Bronchial epithelial cell (primary cell): ENCODE data around the gene REPIN1. TPM values are rescaled to one million over a fixed set of nuclear protein-coding genes. Genes with fewer than 3 reads are reported as not detected.

Experiments used
- DNase-seq: peaks from one replicate; pipeline ENCODE4 v3.0.0-alpha.2; 2010; ENCODE audit warnings: low read depth
- FAIRE-seq: peaks from 2 replicates; lab custom pipeline; 2011; peaks lifted over from hg19 to GRCh38; lab: Jason Lieb, UNC
- H3K27me3 ChIP-seq: 2 replicates; pipeline ENCODE4 v1.5.1; 2011; ENCODE audit warnings: low read length; ENCODE audit not compliant: control insufficient read depth, insufficient read depth
- H3K36me3 ChIP-seq: 2 replicates; pipeline ENCODE4 v1.5.1; 2011; ENCODE audit warnings: low read length; ENCODE audit not compliant: control insufficient read depth, insufficient read depth
- H3K4me3 ChIP-seq: 2 replicates; pipeline ENCODE4 v1.5.1; 2011; ENCODE audit warnings: mild to moderate bottlenecking, low read depth, low read length, control low read depth
- total RNA-seq: library from RNA; depleted of rRNA; stranded (reverse); fragments of >200 nt; gene quantifications from 2 replicates; pipeline ENCODE4 v1.2.1, GENCODE V29; 2014
- TF ChIP-seq, protein P1 (sequence below): IDR thresholded peaks from 2 replicates; pipeline ENCODE4 v1.5.1; 2011; ENCODE audit warnings: mild to moderate bottlenecking, moderate library complexity, low read length, control low read depth, inconsistent platforms; ENCODE audit not compliant: insufficient read depth, severe bottlenecking

The REPIN1 gene
- total RNA-seq, 1 donor from 2014 or later: 26.1 TPM

DNA sequence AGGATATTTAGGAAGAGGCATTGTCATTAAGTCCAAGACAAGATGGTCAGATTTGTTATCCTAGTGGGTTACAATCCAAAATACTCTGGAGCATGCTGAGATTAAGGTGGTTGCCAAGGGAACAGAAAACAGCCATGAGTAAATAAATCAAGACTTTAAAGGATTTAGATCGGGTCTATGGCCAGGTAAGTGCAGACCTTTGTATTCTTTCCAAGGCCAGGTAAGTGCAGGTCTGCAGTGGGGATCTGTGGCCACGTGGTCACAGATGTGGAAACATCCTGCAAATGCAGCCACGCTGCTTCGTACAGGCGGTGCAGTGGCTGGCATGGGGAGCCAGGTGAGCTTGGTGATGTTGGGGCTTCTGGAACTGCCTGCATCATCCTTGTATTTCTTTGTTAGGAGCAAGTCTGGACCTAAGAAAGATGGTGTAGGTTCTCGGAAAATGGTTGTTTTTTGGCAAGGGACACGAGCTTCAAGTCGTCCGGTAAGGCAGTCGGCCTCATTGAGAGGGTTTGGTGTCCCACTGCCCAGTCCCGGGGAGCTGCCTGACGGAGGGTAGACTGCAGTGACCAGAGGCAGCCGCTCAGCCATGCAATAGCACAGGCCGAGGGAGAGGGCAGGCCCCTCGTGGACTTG, 32.3 kb downstream of the REPIN1 start:
- DNase-seq (no peak), FAIRE-seq (no peak)
- Histone ChIP-seq H3K36me3 (no peaks in the 10 kb centered on the region), H3K27me3 (no peaks in the 10 kb centered on the region), H3K4me3 (no peak overlapping the region)
- TF ChIP-seq, protein P1, sequence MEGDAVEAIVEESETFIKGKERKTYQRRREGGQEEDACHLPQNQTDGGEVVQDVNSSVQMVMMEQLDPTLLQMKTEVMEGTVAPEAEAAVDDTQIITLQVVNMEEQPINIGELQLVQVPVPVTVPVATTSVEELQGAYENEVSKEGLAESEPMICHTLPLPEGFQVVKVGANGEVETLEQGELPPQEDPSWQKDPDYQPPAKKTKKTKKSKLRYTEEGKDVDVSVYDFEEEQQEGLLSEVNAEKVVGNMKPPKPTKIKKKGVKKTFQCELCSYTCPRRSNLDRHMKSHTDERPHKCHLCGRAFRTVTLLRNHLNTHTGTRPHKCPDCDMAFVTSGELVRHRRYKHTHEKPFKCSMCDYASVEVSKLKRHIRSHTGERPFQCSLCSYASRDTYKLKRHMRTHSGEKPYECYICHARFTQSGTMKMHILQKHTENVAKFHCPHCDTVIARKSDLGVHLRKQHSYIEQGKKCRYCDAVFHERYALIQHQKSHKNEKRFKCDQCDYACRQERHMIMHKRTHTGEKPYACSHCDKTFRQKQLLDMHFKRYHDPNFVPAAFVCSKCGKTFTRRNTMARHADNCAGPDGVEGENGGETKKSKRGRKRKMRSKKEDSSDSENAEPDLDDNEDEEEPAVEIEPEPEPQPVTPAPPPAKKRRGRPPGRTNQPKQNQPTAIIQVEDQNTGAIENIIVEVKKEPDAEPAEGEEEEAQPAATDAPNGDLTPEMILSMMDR: no peak

DNA sequence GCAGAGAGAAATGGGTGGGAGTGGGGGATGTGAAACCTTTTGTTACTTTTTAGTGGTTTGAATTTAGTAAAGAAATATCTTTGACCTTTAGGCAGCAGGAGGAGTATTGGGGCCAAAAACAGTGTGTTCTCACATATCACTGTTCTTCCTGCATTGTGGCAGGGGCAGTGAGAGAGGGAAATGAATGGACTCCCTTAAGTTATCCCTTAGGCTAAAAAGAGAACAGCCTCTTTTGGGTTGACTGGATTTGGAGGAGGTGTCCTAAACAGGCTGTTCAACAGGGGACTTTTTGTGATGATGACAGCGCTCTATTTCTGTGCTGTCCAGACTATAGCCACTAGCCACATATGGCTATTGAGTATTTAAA, 32.8 kb downstream of the REPIN1 start:
- Histone ChIP-seq H3K4me3 (no peak overlapping the region), H3K27me3 (no peaks in the 10 kb centered on the region), H3K36me3 (no peaks in the 10 kb centered on the region)
- TF ChIP-seq, protein P1: no peak
- DNase-seq: no peak
- no peak for FAIRE-seq

DNA sequence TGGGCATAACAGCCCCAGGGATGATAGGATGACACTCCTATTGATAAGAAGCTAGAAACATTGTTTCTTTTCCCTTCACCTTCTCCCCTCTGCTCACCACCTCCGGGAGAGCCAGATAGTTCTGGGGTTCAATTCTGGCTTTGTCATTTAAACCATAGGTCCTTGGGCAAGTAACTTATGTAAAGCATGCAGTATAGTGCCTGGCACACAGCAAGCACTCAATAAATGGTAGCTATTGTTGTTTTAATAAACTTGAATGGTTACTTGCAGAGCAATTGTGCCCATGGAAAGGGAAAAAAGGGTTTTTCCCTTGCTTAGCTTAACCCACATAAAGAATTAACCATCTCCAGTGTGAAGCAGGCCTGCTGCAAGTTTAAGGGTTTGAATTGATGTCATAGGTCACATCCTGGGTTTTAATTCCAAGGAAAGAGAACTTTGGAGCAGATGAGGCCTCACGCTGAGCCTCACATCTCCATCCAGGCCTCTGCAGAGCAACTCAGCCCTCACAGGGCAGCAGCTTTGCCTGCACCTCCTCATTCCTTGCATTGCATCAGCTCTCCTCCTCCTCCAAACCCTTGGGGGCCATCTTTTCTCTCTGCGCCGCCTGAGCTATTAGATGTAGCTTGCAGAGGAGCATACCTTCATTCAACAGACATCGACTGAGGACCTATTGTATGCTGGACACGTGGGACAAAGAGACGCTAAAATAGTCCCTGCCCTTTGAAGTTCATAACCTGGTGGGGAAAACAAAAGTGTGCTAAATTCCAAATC, 33.4 kb downstream of the REPIN1 start:
- FAIRE-seq: no peak
- TF ChIP-seq, protein P1: no peak

DNA sequence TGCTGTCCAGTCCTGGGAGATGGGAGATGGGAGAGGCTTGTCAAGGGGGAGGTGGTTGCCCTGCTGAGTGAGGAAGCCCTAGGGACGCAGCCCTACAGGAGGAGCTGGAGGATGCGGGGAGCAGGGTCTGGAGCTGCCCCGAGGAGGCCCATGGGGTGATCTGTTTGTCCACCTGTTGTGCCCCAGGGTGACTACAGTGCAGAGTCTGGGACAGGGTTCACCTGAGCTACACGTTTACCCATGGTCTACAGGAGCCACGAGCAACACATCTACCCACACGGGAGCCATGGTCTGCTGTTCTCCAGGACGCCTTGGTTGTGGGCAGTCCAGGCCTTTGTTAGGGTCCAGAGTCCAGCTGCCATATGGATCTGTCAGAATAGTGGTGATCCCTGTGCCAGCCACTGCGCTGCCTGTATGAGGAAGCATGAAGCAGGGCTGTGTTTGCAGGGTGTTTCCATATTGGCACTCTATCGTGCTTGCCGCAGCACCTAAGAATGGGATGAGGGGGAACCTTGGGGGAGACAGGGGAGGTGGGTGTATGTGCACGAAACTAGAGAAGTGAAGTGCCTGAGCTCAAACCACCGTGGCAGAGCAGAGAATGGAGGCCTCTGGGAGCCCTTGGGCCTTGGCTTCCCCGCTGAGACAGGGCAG, 34.2 kb downstream of the REPIN1 start:
- H3K36me3 ChIP-seq: no peaks in the 10 kb centered on the region
- TF ChIP-seq, protein P1: no peak
- H3K27me3 ChIP-seq: no peaks in the 10 kb centered on the region
- FAIRE-seq (no peak), DNase-seq (no peak)
- no peak overlapping the region for H3K4me3 ChIP-seq

More for the DNA sequence above, 33.4 kb downstream of the REPIN1 start:
- DNase-seq: no peak
- H3K36me3 ChIP-seq: no peaks in the 10 kb centered on the region
- H3K4me3 ChIP-seq: no peak overlapping the region
- no peaks in the 10 kb centered on the region for H3K27me3 ChIP-seq

DNA sequence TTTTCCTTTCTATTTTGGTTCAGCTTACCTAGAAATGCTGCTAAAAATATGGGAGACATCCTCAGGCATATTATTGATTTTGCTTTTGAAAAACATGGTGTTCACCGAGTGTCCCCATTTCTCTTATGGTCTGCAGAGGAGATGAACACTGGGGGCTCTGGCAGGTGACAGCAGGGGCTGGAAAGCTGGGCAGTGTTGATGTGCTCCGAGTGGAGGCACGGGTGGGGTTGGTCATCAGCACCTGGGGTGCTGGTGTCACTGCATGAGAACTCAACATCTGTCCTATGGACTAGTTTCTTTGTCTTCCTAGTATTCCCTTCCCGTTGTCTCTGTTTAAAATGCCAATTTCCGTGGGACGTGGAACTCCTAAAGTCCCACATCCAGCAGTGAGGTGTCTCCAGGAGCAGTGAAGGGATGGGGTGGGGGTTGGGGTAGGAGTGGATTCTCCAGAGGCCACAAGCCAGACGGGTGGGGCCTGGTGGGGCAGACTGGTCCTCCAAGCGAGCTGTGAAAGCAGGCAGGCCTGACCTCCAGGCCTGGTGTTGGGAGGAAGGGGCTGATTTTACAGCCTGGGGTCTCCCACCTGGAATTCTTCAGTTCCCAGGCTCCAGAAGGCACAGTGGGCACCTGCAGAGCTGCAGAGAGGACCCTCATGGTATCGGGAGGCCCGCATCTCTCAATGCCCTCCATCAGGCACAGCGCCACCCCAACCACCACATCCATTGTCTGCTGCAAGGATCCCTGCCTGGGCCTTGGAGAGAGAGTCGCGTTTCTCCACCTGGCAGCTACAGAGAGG, 35.0 kb downstream of the REPIN1 start:
- TF ChIP-seq, protein P1: no peak
- H3K36me3 ChIP-seq: no peaks in the 10 kb centered on the region
- no peak for DNase-seq
- no peak for FAIRE-seq
- H3K4me3 ChIP-seq: no peak overlapping the region
- no peaks in the 10 kb centered on the region for H3K27me3 ChIP-seq
